ENCODE results near the gene LATS1. TPM values are rescaled to one million over a fixed set of nuclear protein-coding genes. Genes with fewer than 3 reads are reported as not detected.
"Not testable (repeated sequence)": the region's sequence is repeated elsewhere in the genome, so short reads cannot be mapped to it uniquely, and the experiment has no call there.

The LATS1 gene
- total RNA-seq (2014; rRNA removed; shearing (Covaris generic)): 15.9 and 17.7 TPM in 2 replicates

DNA sequence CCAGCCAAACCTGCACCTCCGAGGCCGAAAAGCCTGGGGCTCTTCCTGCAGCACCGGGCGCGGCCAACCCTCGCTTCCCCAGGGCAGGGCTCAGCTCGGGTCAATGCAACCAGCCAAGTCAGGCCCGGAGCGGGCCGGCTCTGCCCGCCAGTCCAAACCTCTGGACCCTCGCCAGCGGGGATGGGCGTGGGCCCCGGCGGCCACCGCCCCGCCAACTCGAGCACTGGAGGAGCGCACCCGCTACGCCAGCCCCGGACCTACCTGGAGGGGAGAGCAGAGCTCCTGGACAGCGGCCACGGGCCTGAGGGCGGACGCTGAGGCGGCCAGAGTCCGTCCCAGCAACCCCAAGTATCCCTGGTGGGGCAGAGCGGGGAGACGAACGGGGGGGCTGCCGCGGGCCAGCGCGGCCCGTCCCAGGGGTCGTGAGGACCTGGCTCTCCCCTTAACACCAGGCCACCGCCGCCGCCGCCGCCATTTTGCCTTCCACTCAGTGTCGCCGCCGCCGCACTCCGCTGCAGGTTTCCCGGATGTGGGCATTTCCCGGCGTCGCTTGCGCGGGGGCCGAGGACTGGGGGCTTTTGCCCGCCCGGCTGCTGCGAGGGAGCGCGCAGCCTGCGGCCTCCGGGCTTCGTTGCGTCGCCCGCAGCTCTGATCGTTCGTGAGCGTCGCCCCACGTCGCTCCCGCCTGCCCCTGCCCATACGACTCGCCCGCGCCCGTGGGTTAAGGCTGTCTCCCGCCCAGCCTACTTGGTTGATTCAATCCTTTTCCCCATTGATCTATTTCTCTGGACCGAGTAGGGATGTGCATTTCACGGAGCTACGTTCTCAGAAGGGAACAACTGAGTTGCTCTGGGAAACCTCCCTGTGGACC, at the start of gene LATS1:
Gene LATS1, minus strand, starts transcription at position 514 of the 871 bp plus-strand sequence. CDS start 15,975 bp downstream, outside the sequence.
- DNase-seq (ENCODE audit: low spot score): peak; percentile 51

DNA sequence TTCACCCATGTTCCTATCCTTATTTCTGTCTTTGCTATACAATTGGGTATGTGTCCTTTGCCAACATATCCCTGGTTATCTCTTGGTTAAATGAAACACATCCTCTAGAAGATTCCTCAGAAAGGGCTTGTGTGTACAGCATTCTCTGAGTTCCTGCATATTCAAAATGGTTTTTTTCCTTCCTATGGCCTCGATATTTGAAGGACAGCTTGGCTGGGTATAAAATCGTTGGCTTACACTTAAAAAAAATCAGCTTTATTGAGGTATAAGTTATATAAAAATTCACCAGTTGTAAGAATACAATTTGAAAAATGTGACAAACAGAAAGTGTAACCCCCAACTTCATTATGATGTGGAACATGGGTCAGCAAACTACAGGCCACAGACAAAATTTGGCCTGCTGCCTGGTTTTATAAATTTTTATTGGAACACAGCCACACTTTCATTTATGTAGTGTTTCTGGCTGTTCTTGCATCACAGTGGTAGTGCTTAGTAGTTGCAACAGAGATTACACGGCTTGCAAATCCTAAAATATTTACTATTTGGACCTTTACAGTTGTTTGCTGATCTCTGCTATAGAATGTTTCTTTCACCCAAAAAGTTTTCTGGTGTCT, 48.4 kb upstream of the LATS1 start:
- DNase-seq (ENCODE audit: low spot score): peak; percentile 10

DNA sequence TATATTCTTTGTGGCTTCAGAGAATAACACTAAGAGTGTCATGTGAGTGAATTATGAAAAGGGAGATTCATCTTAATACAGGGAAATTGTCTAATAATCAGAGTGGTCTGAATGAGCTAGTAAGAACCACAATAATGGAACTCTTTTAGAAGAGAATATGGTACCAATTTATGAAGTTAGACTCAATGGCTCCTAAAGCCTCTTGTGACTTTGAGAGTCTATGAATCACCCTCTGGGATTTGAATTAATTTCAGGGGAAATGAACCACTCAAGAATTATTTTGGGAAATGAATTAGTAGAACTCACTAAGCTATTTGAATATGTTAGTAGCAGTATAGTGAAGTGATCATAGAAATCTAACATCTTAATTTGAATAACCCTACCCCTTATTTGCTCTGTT, 46.0 kb upstream of the LATS1 start:
- DNase-seq (ENCODE audit: low spot score): no peak

DNA sequence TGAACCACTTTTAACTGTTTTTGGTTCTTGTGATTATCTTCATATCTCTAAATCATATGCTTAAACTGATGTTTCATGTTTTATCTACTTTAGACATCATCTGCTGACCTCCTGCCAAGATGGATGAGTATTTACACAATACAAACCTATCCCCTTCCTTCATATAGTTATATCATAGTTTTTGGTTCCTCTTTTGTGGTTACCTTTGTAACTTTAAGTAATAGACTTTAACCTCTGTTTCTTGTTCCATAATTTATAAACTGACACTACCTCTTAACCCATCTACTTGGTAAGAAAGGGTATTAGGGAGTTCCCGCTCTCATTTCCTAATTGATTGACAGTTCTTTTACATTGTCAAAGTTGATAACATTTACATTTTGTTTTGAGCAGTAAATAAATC, 43.5 kb upstream of the LATS1 start:
- DNase-seq (ENCODE audit: low spot score): no peak

DNA sequence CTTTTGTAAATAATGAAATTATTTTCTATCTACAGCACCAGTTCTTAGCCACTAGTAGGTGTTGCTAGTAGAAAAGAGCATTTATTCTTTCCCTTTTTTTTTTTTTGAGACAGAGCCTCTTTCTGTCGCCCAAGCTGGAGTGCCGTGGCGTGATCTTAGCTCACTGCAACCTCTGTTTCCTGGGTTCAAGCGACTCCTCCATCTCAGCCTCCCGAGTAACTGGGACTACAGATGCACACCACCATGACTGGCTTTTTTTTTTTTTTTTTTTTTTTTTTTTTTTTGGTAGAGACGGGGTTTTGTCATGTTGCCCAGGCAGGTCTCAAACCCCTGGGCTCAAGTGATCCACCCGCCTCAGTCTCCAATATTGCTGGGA, 38.3 kb upstream of the LATS1 start:
- no peak for DNase-seq (ENCODE audit: low spot score)

DNA sequence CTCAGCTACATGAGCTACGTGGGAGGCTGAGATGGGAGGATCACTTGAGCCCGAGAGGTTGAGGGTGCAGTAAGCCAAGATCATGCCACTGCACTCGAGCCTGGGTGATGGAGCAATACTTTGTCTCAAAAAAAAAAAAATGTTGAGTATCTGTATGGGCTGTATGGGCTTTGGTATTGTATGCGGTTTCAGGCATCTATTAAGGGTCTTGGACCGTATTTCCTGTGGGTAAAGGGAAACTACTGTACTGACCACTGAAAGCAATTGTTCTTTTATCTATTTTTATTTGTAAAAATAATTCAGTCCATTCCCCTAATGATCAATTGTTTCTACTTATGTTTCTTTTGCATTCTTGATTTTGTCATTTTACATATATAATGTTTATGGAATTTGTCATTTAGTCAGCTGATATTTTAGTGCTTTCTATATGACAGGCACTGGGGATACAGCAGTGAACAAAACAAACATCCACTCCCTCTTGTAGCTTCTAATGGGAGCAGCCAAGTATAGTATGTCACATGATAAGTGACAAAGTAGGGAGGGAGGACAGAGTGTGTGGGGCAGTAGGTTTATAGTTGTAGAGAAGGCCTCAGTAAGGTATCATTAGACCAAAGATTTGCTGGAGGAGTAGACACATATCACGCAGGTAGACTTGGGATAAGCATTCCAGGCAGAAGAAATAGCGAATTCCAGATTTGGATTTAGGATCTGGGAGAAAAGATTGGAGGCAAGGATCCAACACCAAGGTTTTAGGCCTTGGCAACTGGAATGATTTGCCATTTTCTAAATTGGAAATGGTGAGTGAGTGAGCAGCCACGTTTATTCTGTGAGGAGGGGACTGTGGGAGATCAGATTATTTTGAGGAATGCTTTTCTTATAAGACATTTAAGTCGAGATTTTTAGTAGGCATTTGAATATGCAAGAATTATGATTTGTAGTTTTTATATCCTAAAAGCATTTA, 37.7 kb upstream of the LATS1 start:
- DNase-seq (ENCODE audit: low spot score): no peak

DNA sequence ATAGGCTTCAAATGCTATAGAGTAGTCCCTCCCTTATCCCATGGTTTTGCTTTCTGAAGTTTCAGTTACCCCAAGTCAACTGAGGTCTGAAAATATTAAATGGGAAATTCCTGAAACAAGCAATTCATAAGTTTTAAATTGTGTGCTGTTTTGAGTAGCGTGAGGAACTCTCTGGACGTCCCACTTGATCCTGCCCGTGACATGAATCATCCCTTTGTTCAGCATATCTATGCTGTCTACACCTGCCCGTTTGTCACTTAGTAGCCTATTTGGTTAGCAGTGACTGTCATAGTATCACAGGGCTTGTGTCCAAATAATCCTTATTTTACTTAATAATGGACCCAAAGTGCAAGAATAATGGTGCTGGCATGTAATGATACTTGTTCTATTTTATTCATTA, 36.6 kb upstream of the LATS1 start:
- DNase-seq (ENCODE audit: low spot score): no peak

DNA sequence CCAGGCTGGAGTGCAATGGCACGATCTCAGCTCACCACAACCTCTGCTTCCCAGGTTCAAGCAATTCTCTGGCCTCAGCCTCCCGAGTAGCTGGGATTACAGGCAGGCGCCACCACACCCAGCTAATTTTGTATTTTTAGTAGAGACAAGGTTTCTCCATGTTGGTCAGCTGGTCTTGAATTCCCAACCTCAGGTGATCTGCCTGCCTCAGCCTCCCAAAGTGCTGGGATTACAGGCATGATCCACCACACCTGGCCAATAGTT, 35.4 kb upstream of the LATS1 start:
- DNase-seq (ENCODE audit: low spot score): not testable (repeated sequence)

DNA sequence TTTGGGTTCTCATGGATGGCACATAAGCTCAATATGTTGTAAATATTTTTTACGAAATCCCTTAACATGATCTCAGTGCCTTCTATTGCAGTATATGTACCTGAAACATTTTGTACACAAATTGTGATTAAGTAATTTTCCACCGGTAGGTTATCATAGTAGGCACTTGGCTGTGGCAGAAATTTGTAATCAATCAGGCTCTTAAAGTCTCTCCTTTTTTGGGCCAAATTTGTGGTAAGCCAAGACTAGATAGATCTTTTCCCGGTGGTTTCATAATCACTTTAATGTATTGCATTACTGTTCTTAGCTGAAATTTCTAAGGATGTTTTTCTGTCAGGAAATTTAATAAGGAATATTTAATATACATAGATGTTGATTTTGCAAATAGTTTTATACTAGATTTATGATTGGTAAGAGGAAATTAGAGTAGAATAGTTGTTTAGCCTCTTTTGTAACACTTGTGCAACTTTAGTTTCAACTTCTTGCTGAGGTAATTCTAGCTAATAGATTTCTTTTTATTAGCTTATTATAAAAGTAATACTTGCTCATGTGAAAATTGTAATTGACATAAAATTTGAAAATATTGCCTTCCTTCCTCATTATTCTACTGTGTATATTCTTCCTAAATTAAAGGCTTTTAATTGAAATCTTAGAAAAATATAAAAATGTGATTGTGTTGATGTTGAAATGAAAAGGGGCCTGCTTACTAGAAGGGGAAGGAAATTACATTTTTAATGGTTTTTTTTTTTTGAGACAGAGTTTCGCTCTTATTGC, 34.9 kb upstream of the LATS1 start:
- no peak for DNase-seq (ENCODE audit: low spot score)

DNA sequence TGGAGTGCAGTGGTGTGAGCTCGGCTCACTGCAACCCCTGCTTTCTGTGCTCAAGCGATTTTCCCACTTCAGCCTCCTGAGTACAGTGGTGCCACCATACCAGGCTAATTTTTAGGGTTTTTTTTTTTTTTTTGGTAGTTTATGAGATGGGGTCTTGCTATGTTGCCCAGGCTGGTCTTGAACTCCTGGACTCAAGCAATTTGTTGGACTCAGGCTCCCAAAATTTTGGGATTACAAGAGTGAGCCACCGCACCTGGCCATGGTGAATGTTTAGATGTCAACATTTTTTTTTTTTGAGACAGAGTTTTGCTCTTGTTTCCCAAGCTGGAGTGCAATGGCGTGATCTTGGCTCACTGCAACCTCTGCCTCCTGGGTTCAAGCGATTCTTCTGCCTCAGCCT, 34.0 kb upstream of the LATS1 start:
- DNase-seq (ENCODE audit: low spot score): not testable (repeated sequence)

DNA sequence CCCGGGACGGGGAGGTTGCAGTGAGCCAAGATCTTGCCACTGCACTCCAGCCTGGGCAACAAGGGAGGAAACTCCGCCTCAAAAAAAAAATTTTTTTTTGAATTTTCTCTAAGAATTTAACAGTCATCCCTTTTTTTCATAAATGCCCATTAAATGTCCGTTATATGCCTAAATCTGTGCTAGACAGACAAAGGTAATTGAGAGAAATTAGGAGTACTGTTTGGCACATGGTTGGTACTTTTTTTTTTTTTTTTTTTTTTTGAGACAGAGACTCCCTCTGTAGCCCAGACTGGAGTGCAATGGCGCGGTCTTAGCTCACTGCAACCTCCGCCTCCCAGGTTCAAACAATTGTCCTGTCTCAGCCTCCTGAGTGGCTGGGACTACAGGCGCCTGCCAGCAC, 33.3 kb upstream of the LATS1 start:
- DNase-seq (ENCODE audit: low spot score): no peak

DNA sequence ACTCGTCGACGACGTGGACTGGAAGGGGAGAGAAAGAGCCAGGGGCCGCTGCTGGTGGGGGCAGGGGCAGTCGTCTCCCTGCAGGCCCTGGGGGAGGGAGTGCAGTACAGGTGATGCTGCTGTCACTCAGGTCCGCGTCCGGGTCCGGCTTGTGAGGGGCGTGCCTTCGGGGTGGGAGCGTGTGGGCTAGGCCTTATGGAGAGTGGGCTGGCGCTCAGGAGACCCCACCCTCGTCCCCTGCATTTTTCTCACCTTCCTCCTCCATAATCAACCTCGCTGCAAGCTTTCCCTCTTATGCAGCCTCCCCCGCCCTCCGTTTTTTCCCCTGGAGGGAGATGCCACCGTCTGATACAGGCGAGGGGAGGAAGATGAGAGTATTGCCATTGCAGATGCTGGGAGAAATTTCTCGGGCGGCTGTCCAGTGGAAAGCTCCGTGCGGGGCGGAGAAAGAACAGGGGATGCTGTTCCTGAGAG, 32.3 kb upstream of the LATS1 start:
- DNase-seq (ENCODE audit: low spot score): peak; percentile 72

DNA sequence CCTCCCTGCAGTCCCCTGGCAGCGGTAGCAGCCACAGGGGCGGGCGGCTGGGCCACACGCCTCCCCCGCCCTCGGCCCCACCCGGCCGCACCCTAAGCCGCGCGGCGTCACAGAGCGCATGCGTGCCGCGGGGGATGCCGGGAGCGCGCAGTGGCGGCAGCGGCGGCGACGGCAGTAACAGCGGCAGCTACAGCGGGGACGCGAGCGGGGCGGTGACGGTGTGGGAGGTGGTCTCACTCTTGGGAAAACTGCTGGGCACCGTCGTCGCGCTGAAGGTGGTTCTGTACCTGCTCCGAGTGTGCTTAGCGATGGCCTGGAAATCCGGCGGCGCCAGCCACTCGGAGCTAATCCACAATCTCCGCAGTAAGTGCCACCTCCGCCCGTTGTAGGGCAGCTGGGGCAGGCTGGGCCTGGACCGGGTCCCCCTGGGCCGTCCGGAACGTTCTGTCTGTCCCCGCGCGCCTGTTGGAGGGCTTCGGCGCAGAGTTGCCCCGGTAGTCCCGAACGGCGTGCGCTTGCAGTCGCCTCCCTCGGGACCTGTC, 31.8 kb upstream of the LATS1 start, which contains the start of gene PCMT1:
Gene PCMT1, plus strand, starts transcription at position 148 of the 542 bp plus-strand sequence. Its CDS starts 161 bp downstream, at position 309.
- peak; percentile 84 for DNase-seq (ENCODE audit: low spot score)

DNA sequence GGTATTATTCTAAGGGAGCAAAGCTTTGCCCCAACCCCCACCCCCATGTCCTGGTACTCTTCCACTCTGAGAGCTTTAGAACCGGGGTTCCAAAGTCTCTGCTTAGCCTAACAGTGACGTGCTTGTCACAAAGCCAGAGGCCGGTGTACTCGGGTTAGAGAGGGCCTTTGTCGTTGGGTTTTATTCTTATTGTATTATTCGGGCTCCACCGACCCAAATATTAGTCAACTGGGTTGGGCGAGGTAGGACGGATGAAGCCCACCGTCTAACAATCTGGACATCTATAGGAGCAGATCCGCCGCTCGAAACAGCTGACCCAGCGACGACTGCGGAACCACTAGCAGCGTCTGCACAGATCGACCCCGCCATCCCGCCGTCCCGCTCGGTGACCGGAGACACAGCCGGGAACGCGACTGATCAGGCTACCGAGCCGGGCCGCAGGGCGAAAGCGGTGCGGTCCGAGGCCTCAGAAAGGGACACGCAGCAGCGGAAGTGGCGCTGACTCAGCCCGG, 31.2 kb upstream of the LATS1 start:
- not testable (repeated sequence) for DNase-seq (ENCODE audit: low spot score)

DNA sequence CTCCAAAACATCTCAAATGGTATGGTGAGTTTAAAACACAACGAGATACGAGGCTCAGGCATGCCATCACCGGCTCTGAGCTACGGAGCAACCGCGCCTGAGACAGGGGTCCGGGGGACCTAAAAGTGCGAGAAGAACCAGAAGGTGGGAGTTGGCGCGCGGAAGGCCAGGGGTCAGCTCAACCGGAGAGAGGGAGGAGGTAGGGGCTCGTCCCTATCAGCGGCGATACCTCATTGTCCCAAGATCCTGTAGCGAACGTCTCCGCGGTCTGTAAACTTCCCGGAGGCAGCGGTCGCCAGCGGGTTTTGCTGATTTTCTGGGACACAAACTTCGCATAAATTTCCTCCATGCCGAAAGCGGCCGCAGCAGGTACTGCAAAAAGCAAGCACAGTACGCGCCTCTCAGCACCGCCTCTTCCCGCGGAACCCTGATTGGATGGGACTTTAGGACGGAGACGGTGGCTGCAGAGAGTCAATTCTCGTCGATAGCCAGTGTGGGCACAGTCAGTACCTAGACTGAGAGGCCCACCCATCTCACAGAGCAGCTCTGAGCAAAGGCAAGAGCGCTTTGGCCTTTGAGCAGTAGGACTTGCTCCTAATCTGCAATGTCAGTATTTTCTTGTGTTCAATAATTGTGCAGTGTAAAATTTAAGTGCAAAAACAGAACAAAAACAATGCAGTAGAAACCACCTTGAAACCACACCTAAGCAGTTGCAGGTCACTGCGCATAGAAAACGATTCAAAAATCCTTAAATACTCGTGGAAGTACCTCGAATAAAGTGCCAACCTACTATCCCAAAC, 28.4 kb upstream of the LATS1 start, which contains the start of gene NUP43:
Gene NUP43, minus strand, starts transcription at position 383 of the 800 bp plus-strand sequence. Its CDS starts 34 bp downstream, at position 349.
- peak; percentile 84 for DNase-seq (ENCODE audit: low spot score)

DNA sequence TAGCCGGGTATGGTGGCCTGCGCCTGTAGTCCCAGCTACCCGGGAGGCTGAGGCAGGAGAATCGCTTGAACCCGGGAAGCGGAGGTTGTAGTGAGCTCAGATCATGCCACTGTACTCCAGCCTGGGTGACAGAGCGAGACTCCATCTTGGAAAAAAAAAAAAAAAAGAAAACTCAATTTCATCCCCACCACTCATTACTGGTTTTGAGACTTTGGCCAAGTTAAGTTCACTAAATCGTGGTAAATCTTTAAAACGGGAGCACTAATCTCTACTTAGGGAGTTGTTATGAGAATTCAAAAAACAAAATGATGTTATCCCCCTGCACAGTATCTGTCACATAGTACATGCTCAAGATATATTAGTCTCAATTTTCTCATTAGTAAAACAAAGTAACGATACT, 27.4 kb upstream of the LATS1 start:
- DNase-seq (ENCODE audit: low spot score): not testable (repeated sequence)

DNA sequence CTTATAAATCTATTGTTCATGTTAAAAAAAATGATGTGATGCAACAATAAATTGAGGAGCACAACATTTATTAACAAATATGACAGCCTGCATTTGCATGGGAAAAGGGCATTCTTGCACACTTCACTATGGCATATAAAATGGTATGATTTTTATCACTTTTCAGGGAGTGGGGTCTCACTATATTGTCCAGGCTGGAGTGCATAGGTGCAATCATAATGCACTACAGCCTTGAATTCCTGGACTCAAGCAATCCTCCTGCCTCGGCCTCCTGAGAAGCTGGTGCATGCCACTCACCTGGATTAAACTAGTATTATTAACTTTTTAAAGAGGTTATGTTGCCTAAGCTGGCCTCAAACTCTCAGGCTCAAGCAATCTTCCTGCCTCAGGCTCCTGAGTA, 17.0 kb upstream of the LATS1 start:
- DNase-seq (ENCODE audit: low spot score): no peak

DNA sequence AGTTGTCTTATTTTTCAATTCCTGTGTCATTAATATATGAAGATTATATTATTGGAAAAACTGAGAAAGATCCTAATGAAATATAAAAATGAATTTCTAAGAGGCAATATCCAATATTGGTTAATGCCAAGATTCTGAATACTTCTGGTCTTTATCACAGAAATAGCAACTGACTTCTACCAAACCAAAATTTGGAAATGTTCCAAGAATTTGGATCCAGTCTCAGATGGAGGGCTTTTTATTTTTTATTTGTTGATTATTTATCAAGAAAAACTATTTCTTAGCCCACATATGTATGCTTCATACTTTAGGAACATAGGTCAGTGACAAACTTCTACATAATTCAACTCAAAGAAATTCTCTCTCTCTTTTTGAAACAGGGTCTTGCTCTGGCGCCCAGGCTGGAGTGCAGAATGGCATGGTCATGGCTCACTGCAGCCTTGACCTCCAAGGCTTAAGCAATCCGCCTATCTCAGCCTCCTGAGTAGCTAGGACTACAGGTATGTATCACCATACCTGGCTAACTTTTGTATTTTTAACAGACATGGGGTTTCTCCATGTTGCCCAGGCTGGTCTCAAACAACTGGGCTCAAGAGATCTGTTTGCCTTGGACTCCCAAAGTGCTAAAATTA, 15.3 kb upstream of the LATS1 start:
- no peak for DNase-seq (ENCODE audit: low spot score)

DNA sequence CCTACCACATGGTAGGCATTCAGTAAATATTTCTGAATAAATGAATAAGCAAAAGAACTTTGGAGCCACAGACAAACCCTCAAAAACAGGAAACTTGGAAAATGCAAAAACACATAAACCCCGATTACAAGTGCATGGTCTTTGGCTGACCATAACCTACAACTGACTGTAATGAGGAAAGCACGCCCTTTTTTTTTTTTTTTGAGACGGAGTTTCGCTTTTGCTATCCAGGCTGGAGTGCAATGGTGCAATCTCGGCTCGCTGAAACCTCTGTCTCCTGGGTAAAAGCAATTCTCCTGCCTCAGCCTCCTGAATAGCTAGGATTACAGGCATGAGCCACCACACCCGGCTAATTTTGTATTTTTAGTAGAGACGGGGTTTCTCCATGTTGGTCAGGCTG, 11.9 kb upstream of the LATS1 start:
- DNase-seq (ENCODE audit: low spot score): no peak
